A673 (cell line): ENCODE measurements around the gene DNAH2. TPM values are rescaled to one million over a fixed set of nuclear protein-coding genes. Genes with fewer than 3 reads are reported as not detected.

Source experiments
- BruUV-seq: library from RNA; stranded (reverse); fragments of 400-500 nt; replicated peaks from 2 replicates; lab custom pipeline; 2021; lab: Mats Ljungman, UMichigan
- CTCF ChIA-PET: fragments of 300-600 bp; sonication (Branson Sonifier 250); formaldehyde crosslinking; loops from one replicate; lab custom pipeline; 2022; ENCODE audit warnings: antibody characterized with exemption; lab: Charles Lee
- POLR2A ChIA-PET: fragments of 300-600 bp; sonication (Branson Sonifier 250); formaldehyde crosslinking; loops from one replicate; lab custom pipeline; 2022; ENCODE audit warnings: antibody characterized with exemption; ENCODE audit not compliant: low non-redundant PET; lab: Charles Lee
- DNase-seq: peaks from one replicate; pipeline ENCODE4 v3.0.0-alpha.2; 2015; ENCODE audit warnings: low spot score
- H3K27ac ChIP-seq: fragments of 200-600 bp; sonication (generic); 2 replicates; pipeline ENCODE4 v1.5.1; 2016; ENCODE audit warnings: mixed run types, low read depth, mild to moderate bottlenecking, mixed read lengths, antibody characterized with exemption, low read length; ENCODE audit not compliant: poor library complexity, severe bottlenecking
- H3K27me3 ChIP-seq: fragments of 200-600 bp; sonication (generic); replicated peaks from 2 replicates; pipeline ENCODE4 v1.6.1; 2017; ENCODE audit warnings: mixed run types, low read depth, mild to moderate bottlenecking, mixed read lengths, antibody characterized with exemption, low read length; ENCODE audit not compliant: insufficient read depth, poor library complexity
- H3K36me3 ChIP-seq: fragments of 200-600 bp; sonication (generic); 2 replicates; pipeline ENCODE4 v1.6.1; 2016; ENCODE audit warnings: mixed run types, mild to moderate bottlenecking, mixed read lengths, antibody characterized with exemption, low read length; ENCODE audit not compliant: insufficient read depth, poor library complexity, severe bottlenecking
- H3K4me1 ChIP-seq: fragments of 200-600 bp; sonication (generic); 2 replicates; pipeline ENCODE4 v1.6.1; 2017; ENCODE audit warnings: mixed run types, mild to moderate bottlenecking, mixed read lengths, antibody characterized with exemption, low read length; ENCODE audit not compliant: insufficient read depth, poor library complexity, severe bottlenecking
- H3K4me3 ChIP-seq: fragments of 200-600 bp; sonication (generic); 2 replicates; pipeline ENCODE4 v1.5.1; 2016; ENCODE audit warnings: low read depth, mixed run types, mild to moderate bottlenecking, mixed read lengths, low read length; ENCODE audit not compliant: poor library complexity, severe bottlenecking
- H3K9me3 ChIP-seq: fragments of 200-600 bp; sonication (generic); 2 replicates; pipeline ENCODE4 v1.6.1; 2016; ENCODE audit warnings: mixed run types, low read depth, mild to moderate bottlenecking, mixed read lengths, antibody characterized with exemption, low read length; ENCODE audit not compliant: poor library complexity, severe bottlenecking
- EZH2 ChIP-seq: fragments of 200-600 bp; sonication (generic); IDR thresholded peaks from 2 replicates; pipeline ENCODE4 v1.6.1; 2017; ENCODE audit warnings: borderline replicate concordance, low read depth, mild to moderate bottlenecking, mixed read lengths, antibody characterized with exemption, low read length; ENCODE audit not compliant: poor library complexity, severe bottlenecking
- intact Hi-C: fragments of 100-400 bp; cut with micrococcal nuclease; formaldehyde crosslinking; loops from one replicate; pipeline ENCODE4 v1.10.0; 2022; ENCODE audit not compliant: unreplicated experiment
- total RNA-seq: library from RNA; stranded (reverse); gene quantifications from 2 replicates; pipeline ENCODE4 v1.2.3, GENCODE V29; 2021
- TF ChIP-seq, protein P1 (sequence below): fragments of 300-800, 200-600 bp; sonication (generic); conservative IDR thresholded peaks from 2 replicates; pipeline ENCODE4 v1.5.1; 2017; ENCODE audit warnings: low read depth, mild to moderate bottlenecking, antibody characterized with exemption, low read length, moderate library complexity, mixed read lengths

DNAH2 gene
- total RNA-seq, 1 experiment from 2014 or later, result 0.15 TPM

DNA sequence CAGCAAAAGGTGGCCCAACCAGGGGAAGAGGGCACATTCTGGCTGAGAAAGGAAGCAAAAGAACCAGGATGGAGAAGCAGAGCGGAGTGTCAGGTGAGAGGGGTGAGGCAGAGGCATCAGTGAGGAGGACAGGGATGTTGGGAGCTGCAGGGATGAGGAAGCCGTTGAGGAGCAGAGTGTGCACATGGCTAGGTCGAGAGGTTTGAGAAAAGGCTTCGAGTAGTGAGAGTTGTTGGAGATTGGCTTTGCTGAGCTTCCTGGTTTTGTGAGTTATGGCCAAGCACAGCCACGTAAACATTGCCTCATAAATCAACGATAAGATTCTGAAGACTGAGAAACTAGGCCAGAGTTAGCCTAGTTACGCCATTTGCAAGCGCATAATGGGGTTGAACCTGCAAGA is 26.9 kb downstream of the DNAH2 start:
- no peaks in the 10 kb centered on the region for H3K36me3 ChIP-seq
- BruUV-seq, result no TSS peak
- no peaks in the 10 kb centered on the region for H3K9me3 ChIP-seq
- intact Hi-C loops, result loop anchor here (5.0 kb wide), 2 partner anchors 243 to 313 kb away; no protein-coding TSS in a partner anchor
- TF ChIP-seq, protein P1, sequence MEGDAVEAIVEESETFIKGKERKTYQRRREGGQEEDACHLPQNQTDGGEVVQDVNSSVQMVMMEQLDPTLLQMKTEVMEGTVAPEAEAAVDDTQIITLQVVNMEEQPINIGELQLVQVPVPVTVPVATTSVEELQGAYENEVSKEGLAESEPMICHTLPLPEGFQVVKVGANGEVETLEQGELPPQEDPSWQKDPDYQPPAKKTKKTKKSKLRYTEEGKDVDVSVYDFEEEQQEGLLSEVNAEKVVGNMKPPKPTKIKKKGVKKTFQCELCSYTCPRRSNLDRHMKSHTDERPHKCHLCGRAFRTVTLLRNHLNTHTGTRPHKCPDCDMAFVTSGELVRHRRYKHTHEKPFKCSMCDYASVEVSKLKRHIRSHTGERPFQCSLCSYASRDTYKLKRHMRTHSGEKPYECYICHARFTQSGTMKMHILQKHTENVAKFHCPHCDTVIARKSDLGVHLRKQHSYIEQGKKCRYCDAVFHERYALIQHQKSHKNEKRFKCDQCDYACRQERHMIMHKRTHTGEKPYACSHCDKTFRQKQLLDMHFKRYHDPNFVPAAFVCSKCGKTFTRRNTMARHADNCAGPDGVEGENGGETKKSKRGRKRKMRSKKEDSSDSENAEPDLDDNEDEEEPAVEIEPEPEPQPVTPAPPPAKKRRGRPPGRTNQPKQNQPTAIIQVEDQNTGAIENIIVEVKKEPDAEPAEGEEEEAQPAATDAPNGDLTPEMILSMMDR, result no peak
- no peak for TF ChIP-seq EZH2
- H3K4me1 ChIP-seq, result peaks cover 8% of the 10 kb centered on the region
- ChIA-PET CTCF (interaction anchor here (0.9 to 2.2 kb wide), 8 partner anchors 14 to 313 kb away, joined by 3 to 22 read pairs (median 7); no protein-coding TSS in a partner anchor), POLR2A (no interaction called here)
- H3K4me3 ChIP-seq, result no peak overlapping the region
- no peak for DNase-seq
- no peak overlapping the region for H3K27ac ChIP-seq
- peaks cover 3% of the 10 kb centered on the region for H3K27me3 ChIP-seq

DNA sequence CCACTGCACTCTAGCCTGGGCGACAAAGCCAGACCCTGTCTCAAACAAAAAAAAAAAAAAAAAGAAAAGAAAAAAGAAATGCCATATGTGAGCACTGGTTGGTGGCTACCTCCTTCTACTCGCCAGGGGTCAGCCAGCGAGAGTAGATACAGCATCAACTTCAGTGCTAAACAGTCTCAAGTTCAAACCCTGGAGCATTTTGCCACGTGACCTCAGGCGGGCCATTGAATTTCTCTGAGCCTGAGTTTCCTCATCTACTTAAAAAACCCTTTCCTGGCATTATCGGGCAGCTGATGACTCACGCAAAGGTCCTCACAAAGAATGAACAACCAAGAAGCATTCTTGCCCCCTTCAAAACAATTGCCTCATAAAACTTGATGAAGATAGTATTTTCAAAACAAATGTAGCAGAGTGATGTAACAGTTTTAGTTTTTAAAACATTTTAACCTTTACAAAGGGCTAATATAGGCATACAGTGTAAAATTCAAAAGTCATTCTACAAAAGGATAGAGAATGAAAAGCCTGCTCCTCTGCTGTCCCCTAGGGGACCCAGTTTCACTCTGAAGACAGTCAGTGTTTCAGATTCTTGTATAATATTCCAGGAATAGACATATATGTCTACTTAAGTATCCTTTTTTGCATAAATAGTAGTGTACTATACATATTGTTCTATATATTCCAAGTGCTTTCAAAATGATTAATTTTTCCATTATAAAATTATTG is 28.4 kb downstream of the DNAH2 start:
- intact Hi-C loops, result no loop called here
- ChIA-PET POLR2A (no interaction called here), CTCF (interaction anchor here (1.0 to 1.1 kb wide), 2 partner anchors 79 to 295 kb away, joined by 3 to 6 read pairs; no protein-coding TSS in a partner anchor)
- Histone ChIP-seq H3K9me3 (peaks cover 4% of the 10 kb centered on the region), H3K4me1 (peaks cover 5% of the 10 kb centered on the region), H3K4me3 (no peak overlapping the region), H3K27ac (no peak overlapping the region), H3K36me3 (no peaks in the 10 kb centered on the region), H3K27me3 (no peaks in the 10 kb centered on the region)
- BruUV-seq, result no TSS peak
- TF ChIP-seq, protein P1, result no peak; the same call in 1 of the 2 replicates
- TF ChIP-seq EZH2, result no peak
- peak; percentile 82 for DNase-seq

DNA sequence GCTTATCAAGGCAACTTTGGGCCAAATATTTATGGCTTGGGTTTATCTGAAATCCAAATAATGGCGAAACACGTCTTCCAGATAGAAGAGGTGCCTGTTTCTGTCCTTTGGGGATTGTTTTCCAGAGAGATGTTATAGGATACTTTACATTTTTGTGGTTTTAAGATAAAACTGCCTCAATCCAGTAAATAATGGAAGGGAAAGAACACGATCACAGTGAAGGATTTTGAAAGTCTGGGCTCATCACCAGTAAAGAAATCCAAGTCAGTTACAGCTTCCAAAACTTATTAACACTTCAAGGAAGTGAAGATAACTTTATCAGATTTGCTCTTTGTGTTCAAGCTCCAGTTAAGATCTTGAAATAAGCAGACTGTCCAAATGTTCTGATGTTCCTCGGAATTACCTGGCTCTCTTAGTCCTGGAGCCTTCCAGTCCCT is 30.1 kb downstream of the DNAH2 start:
- H3K27ac ChIP-seq, result no peak overlapping the region
- H3K9me3 ChIP-seq, result peaks cover 4% of the 10 kb centered on the region
- intact Hi-C loops, result no loop called here
- no peak for DNase-seq
- ChIA-PET CTCF (interaction anchor here (1.6 kb wide), 1 partner anchor 75 kb away, joined by 5 read pairs; no protein-coding TSS in a partner anchor), POLR2A (no interaction called here)
- BruUV-seq, result no TSS peak
- H3K27me3 ChIP-seq, result no peaks in the 10 kb centered on the region
- H3K36me3 ChIP-seq, result no peaks in the 10 kb centered on the region
- no peak for TF ChIP-seq EZH2
- TF ChIP-seq, protein P1, result no peak
- H3K4me1 ChIP-seq, result peaks cover 5% of the 10 kb centered on the region
- no peak overlapping the region for H3K4me3 ChIP-seq
